ENCODE results near the gene SYDE1.

SYDE1 gene

DNA sequence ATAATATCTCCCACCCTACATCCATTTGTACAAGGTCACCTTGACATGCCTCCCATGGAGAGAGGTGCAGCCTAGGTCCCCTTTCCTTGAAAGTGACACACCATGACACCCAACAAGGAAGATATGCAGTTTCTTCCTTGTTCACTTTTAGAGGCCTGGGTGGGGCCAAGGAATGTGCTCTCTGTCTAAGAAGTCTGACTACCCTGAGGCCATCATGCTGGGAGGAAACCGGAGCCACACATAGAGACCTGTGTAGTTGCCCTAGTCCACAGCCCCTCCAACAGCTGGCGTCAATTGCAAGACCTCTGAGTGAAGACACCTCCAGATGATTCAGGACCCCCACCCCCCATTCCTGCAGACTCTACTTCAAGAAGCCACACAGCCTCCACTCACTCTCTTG lies 11.0 kb downstream of the SYDE1 start:
- no peak overlapping the region for H3K27ac ChIP-seq
- TF ChIP-seq, protein P1, sequence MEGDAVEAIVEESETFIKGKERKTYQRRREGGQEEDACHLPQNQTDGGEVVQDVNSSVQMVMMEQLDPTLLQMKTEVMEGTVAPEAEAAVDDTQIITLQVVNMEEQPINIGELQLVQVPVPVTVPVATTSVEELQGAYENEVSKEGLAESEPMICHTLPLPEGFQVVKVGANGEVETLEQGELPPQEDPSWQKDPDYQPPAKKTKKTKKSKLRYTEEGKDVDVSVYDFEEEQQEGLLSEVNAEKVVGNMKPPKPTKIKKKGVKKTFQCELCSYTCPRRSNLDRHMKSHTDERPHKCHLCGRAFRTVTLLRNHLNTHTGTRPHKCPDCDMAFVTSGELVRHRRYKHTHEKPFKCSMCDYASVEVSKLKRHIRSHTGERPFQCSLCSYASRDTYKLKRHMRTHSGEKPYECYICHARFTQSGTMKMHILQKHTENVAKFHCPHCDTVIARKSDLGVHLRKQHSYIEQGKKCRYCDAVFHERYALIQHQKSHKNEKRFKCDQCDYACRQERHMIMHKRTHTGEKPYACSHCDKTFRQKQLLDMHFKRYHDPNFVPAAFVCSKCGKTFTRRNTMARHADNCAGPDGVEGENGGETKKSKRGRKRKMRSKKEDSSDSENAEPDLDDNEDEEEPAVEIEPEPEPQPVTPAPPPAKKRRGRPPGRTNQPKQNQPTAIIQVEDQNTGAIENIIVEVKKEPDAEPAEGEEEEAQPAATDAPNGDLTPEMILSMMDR (conservative IDR thresholded peaks at IDR 0.05) = no peak

GRCh38 chr19:15118789-15119494 lies 11.7 kb downstream of the SYDE1 start:
- no peak overlapping the region for H3K27ac ChIP-seq
- TF ChIP-seq, protein P1 (conservative IDR thresholded peaks at IDR 0.05) = no peak

DNA sequence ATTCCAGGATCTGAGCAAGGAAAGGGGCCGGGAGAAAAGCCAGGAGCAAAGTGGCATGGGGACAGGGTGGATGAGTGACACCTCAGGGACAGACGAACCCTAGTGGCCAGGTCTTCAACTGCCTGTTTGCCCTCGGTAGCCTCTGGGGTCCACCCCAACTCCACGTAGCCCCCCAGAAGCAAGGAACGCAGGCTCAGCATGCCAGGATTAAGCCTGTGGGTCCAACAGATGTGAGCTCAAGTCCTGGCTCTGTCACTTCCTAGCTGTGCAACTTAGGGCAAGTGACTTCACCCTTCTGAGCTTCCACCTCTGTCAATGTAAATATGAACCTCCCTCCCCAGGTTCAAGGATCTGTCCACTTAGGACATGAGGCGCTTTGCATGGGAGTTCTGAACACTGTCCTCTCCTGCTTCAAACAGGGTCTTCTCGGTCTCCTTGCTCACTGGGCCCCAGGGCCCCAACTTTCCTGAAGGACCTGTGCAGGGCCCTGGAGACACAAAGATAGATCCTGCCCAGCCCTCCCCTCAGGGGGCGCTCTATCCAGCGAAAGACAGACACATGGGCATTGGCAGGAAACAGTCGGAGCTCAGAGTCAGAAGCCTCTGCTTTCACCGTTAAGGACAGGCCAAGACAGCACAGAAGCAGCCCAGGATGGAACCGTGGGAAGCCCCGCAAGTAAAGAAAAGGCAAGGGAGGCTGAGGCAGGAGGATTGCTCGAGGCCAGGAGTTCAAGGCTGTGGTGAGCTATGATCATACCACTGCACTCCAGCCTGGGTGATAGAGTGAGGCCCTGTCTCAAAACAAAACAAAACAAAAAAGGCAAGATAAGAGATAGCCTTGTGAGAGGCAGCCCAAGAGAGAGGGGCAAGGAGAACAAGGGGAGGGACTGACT lies 13.2 kb downstream of the SYDE1 start:
- no peak overlapping the region for H3K27ac ChIP-seq
- TF ChIP-seq, protein P1 (conservative IDR thresholded peaks at IDR 0.05) = no peak

- H3K27ac ChIP-seq = no peak overlapping the region
- TF ChIP-seq, protein P1 (conservative IDR thresholded peaks at IDR 0.05) = no peak
These were observed 15.3 kb downstream of the SYDE1 start for GRCh38 chr19:15122331-15123030.

DNA sequence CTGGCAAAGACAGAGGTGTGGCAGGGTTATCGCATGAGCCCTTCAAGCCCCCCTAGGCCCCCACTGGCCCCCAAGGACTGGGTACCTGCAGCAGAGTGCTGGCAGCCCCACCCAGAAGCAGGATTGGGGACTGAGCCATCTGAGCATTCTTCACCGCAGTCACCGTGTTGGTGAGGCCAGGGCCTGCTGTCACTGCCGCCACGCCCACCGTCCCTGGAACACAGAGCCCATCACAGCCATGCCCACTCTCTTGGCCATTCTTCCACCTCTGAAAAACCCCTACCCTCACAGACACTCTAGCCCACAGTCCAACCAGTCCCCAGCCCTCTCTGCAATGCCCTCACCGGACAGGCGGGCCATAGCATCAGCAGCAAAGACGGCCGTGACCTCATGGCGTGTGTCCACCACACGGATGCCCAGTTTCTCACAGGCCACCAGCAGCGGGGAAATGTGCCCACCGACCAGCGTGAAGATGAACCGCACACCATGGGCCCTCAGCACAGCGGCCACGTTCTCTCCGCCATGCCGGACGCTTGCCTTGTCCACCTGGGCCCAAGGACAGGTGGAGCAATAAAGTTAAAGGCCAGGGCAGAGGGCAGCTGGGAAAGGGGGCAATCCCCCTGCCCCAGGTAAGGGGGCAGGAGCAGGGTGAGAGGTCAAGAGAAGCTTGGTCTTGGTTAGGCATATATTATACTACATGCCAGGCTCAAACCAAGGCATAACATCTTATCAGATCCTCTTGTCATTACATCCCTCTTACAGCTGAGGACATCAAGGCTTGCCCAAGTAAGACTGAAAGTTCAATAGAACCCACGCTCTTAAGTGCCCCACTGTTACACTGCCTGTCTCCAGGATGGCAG lies 16.1 kb downstream of the SYDE1 start:
- TF ChIP-seq, protein P1 (conservative IDR thresholded peaks at IDR 0.05) = no peak
- peak overlapping the region; percentile 83 for H3K27ac ChIP-seq

DNA sequence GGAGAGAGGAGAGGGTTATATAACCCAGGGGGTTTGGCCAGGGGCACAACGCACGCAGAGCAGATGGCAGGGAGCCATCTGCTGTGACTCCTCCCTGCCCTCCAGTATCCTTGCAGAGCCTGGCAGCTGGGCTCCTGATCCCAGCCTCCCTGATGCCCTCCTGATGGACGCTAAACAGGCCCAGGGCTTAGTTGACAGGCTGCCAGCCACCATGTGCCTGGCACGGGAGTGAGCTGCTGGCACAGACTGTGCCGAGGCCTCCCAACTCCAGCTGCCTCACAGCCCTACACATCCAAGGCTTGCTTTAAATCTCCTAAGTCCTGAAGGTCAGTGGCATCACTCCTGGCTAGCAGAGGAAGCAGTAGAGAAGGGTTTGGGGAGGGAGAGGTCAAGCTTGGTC lies 16.7 kb downstream of the SYDE1 start:
- H3K27ac ChIP-seq = peak overlapping the region; percentile 83
- TF ChIP-seq, protein P1 (conservative IDR thresholded peaks at IDR 0.05) = no peak
